H1 (cell line): ENCODE results near the gene DMBX1. TPM values are rescaled to one million over a fixed set of nuclear protein-coding genes. Genes with fewer than 3 reads are reported as not detected.

Source experiments
- CTCF ChIA-PET: fragments of 300-600 bp; sonication (Branson Sonifier 250); formaldehyde crosslinking; loops from one replicate; lab custom pipeline; 2021; ENCODE audit not compliant: partially characterized antibody; lab: Charles Lee
- POLR2A ChIA-PET: fragments of 300-600 bp; sonication (Branson Sonifier 250); formaldehyde crosslinking; loops from one replicate; lab custom pipeline; 2021; ENCODE audit warnings: inconsistent platforms; ENCODE audit not compliant: partially characterized antibody; lab: Charles Lee
- DNase-seq, 2 experiments: peaks; one replicate each; pipeline versions ENCODE4 v3.0.0 to v3.0.0-alpha.2; 2010 to 2022; ENCODE audit warnings: low spot score in 2 of 2, low read depth in 1 of 2, mixed read lengths in 1 of 2
- FAIRE-seq: peaks from 2 replicates; lab custom pipeline; 2011; peaks lifted over from hg19 to GRCh38; lab: Jason Lieb, UNC
- H2AFZ ChIP-seq: 2 replicates; pipeline ENCODE4 v1.8.1; 2012; ENCODE audit warnings: low read length, inconsistent platforms
- H2AK5ac ChIP-seq: 2 replicates; pipeline ENCODE4 v1.6.1; 2013; ENCODE audit warnings: low read depth, low read length
- H2BK120ac ChIP-seq: replicated peaks from 2 replicates; pipeline ENCODE3; 2013; ENCODE audit warnings: low read depth, low read length, inconsistent platforms
- H2BK12ac ChIP-seq: 2 replicates; pipeline ENCODE4 v1.6.1; 2013; ENCODE audit warnings: low read depth, low read length
- H2BK15ac ChIP-seq: 2 replicates; pipeline ENCODE4 v1.6.1; 2013; ENCODE audit warnings: low read length
- H2BK20ac ChIP-seq: 2 replicates; pipeline ENCODE4 v1.6.1; 2013; ENCODE audit warnings: low read length
- H2BK5ac ChIP-seq: 2 replicates; pipeline ENCODE4 v1.6.1; 2013; ENCODE audit warnings: low read depth, low read length
- H3K14ac ChIP-seq: 2 replicates; pipeline ENCODE4 v1.6.1; 2013; ENCODE audit warnings: inconsistent platforms; ENCODE audit not compliant: insufficient read length
- H3K18ac ChIP-seq: 2 replicates; pipeline ENCODE4 v1.6.1; 2013; ENCODE audit warnings: low read length; ENCODE audit errors: extremely low read depth
- H3K23ac ChIP-seq: 2 replicates; pipeline ENCODE4 v1.6.1; 2013; ENCODE audit warnings: inconsistent platforms; ENCODE audit not compliant: insufficient read length
- H3K23me2 ChIP-seq: 2 replicates; pipeline ENCODE4 v1.6.1; 2013; ENCODE audit warnings: low read depth, low read length
- H3K27ac ChIP-seq: 2 replicates; pipeline ENCODE4 v1.6.1; 2011; ENCODE audit warnings: low read depth, low read length, inconsistent platforms
- H3K27me3 ChIP-seq, 4 experiments: replicated peaks in 1 of 4; 1 replicate in 1 of 4; 2 replicates in 3 of 4; pipeline versions ENCODE4 v1.6.1 to v1.8.1; 2011 to 2013; ENCODE audit warnings: low read length in 3 of 4, mild to moderate bottlenecking in 3 of 4, inconsistent platforms in 2 of 4, mixed read lengths in 2 of 4, moderate library complexity in 1 of 4; ENCODE audit not compliant: control insufficient read depth in 3 of 4, insufficient read depth in 3 of 4; ENCODE audit errors: extremely low read depth in 1 of 4
- H3K36me3 ChIP-seq, 4 experiments: 2 replicates each; pipeline versions ENCODE4 v1.6.1 to v1.8.1; 2011 to 2013; ENCODE audit warnings: mild to moderate bottlenecking in 4 of 4, low read length in 3 of 4, moderate library complexity in 2 of 4, control low read depth in 1 of 4, inconsistent platforms in 1 of 4; ENCODE audit not compliant: insufficient read depth in 4 of 4, control insufficient read depth in 2 of 4
- H3K4ac ChIP-seq: replicated peaks from 2 replicates; pipeline ENCODE3; 2013; ENCODE audit warnings: low read length, low read depth, mixed read lengths, inconsistent platforms; ENCODE audit not compliant: insufficient read length
- H3K4me1 ChIP-seq, 4 experiments: replicated peaks in 1 of 4; 1 replicate in 1 of 4; 2 replicates in 3 of 4; pipeline versions ENCODE4 v1.6.1 to v1.8.1; 2011 to 2013; ENCODE audit warnings: low read length in 3 of 4, inconsistent platforms in 2 of 4, mixed read lengths in 1 of 4; ENCODE audit not compliant: insufficient read depth in 4 of 4, control insufficient read depth in 3 of 4
- H3K4me2 ChIP-seq, 2 experiments: 2 replicates each; pipeline versions ENCODE4 v1.6.1 to v1.8.1; 2011 to 2013; ENCODE audit warnings: low read depth in 2 of 2, low read length in 2 of 2, control low read depth in 1 of 2, inconsistent platforms in 1 of 2, mild to moderate bottlenecking in 1 of 2; ENCODE audit not compliant: insufficient read depth in 1 of 2
- H3K4me3 ChIP-seq, 4 experiments: fragments of 200-600, 300-600 bp in 1 of 4; sonication (generic), shearing (Covaris generic), sonication (Bioruptor Twin) in 1 of 4; 2 replicates each; pipeline versions ENCODE4 v1.5.1 to v1.8.1; 2011 to 2016; ENCODE audit warnings: low read length in 4 of 4, low read depth in 3 of 4, control low read depth in 2 of 4, inconsistent platforms in 2 of 4, mild to moderate bottlenecking in 2 of 4, mixed read lengths in 1 of 4, moderate library complexity in 1 of 4; ENCODE audit not compliant: insufficient read depth in 2 of 4; ENCODE audit errors: extremely low read depth in 1 of 4
- H3K56ac ChIP-seq: replicated peaks from 2 replicates; pipeline ENCODE3; 2013; ENCODE audit warnings: low read depth, mild to moderate bottlenecking, mixed read lengths, low read length, inconsistent platforms; ENCODE audit not compliant: insufficient read length
- H3K79me1 ChIP-seq: 2 replicates; pipeline ENCODE4 v1.6.1; 2013; ENCODE audit warnings: low read depth, low read length, control low read depth
- H3K79me2 ChIP-seq, 2 experiments: 2 replicates each; pipeline versions ENCODE4 v1.6.1 to v1.8.1; 2012 to 2013; ENCODE audit warnings: low read length in 2 of 2, mild to moderate bottlenecking in 2 of 2, inconsistent platforms in 1 of 2; ENCODE audit not compliant: insufficient read depth in 2 of 2, control insufficient read depth in 1 of 2
- H3K9ac ChIP-seq, 4 experiments: replicated peaks in 1 of 4; 1 replicate in 1 of 4; 2 replicates in 3 of 4; pipeline versions ENCODE4 v1.6.1 to v1.8.1; 2011 to 2013; ENCODE audit warnings: low read depth in 3 of 4, low read length in 3 of 4, control low read depth in 2 of 4, mild to moderate bottlenecking in 2 of 4, moderate library complexity in 2 of 4, inconsistent platforms in 1 of 4; ENCODE audit errors: extremely low read depth in 1 of 4
- H3K9me3 ChIP-seq, 2 experiments: 2 replicates each; pipeline versions ENCODE4 v1.6.1 to v1.8.1; 2012 to 2013; ENCODE audit warnings: mild to moderate bottlenecking in 2 of 2, moderate library complexity in 2 of 2, control low read depth in 1 of 2, inconsistent platforms in 1 of 2, low read depth in 1 of 2, low read length in 1 of 2, mixed read lengths in 1 of 2; ENCODE audit not compliant: insufficient read depth in 2 of 2
- H4K20me1 ChIP-seq, 2 experiments: replicated peaks in 1 of 2; 2 replicates each; pipeline versions ENCODE3 to v1.8.1; 2011 to 2013; ENCODE audit warnings: inconsistent platforms in 2 of 2, low read length in 2 of 2, mild to moderate bottlenecking in 1 of 2; ENCODE audit not compliant: insufficient read depth in 2 of 2, control insufficient read depth in 1 of 2
- H4K5ac ChIP-seq: 2 replicates; pipeline ENCODE4 v1.6.1; 2013; ENCODE audit warnings: low read length, low read depth, mixed read lengths, inconsistent platforms; ENCODE audit not compliant: insufficient read length
- H4K8ac ChIP-seq: 2 replicates; pipeline ENCODE4 v1.8.0; 2013; ENCODE audit warnings: mild to moderate bottlenecking, moderate library complexity, low read length, inconsistent platforms; ENCODE audit not compliant: insufficient read depth; ENCODE audit errors: extremely low read depth
- H4K91ac ChIP-seq: replicated peaks from 2 replicates; pipeline ENCODE3; 2013; ENCODE audit warnings: low read length, mixed read lengths, inconsistent platforms; ENCODE audit not compliant: insufficient read length
- BRCA1 ChIP-seq: IDR thresholded peaks from 2 replicates; pipeline ENCODE4 v1.6.1; 2012; ENCODE audit warnings: low read depth, low read length, improper control_type of control experiment
- CBX8 ChIP-seq: fragments of 300-800, 300-1000 bp; sonication (generic); IDR thresholded peaks from 2 replicates; pipeline ENCODE4 v1.7.1; 2016; ENCODE audit warnings: low read depth, low read length, borderline replicate concordance
- CTBP2 ChIP-seq: IDR thresholded peaks from 2 replicates; pipeline ENCODE4 v1.7.0; 2011; ENCODE audit warnings: borderline replicate concordance, mild to moderate bottlenecking, moderate library complexity, mixed read lengths, low read length; ENCODE audit not compliant: insufficient read depth, insufficient read length
- GABPA ChIP-seq: IDR thresholded peaks from 2 replicates; pipeline ENCODE4 v1.6.1; 2011; ENCODE audit warnings: mild to moderate bottlenecking, low read length, moderate library complexity, borderline replicate concordance; ENCODE audit not compliant: insufficient read depth
- JUND ChIP-seq: IDR thresholded peaks from 2 replicates; pipeline ENCODE4 v1.6.1; 2011; ENCODE audit warnings: mild to moderate bottlenecking, improper control_type of control experiment, low read length
- RNF2 ChIP-seq: fragments of 200-900, 300-1000 bp; sonication (generic); IDR thresholded peaks from 2 replicates; pipeline ENCODE4 v1.7.1; 2016; ENCODE audit warnings: borderline replicate concordance, low read depth, mild to moderate bottlenecking, antibody characterized with exemption, low read length; ENCODE audit not compliant: poor library complexity, severe bottlenecking; ENCODE audit errors: missing control alignments
- SUZ12 ChIP-seq: fragments of 200-600 bp; sonication (generic); IDR thresholded peaks from 2 replicates; pipeline ENCODE4 v1.6.1; 2012; ENCODE audit warnings: mild to moderate bottlenecking, inconsistent platforms, low read length, moderate library complexity, mixed read lengths
- TAF1 ChIP-seq: IDR thresholded peaks from 2 replicates; pipeline ENCODE4 v1.6.1; 2011; ENCODE audit warnings: mild to moderate bottlenecking, low read depth, low read length
- TBP ChIP-seq: IDR thresholded peaks from 2 replicates; pipeline ENCODE4 v1.6.1; 2011; ENCODE audit warnings: low read depth, low read length, improper control_type of control experiment
- TEAD4 ChIP-seq: IDR thresholded peaks from 2 replicates; pipeline ENCODE4 v1.6.1; 2012; ENCODE audit warnings: low read depth, low read length, inconsistent platforms, mixed read lengths
- whole genome bisulfite sequencing, 2 experiments: shearing (Covaris generic) in 1 of 2; methylation state at CpG; one replicate each; pipeline versions ENCODE4 v1.1.6 to v1.1.7; 2013 to 2015; ENCODE audit warnings: low lambda C conversion rate in 2 of 2, mixed read lengths in 2 of 2, inconsistent platforms in 1 of 2, low coverage in 1 of 2, missing lambda C conversion rate in 1 of 2; ENCODE audit not compliant: insufficient replicate concordance in 2 of 2, insufficient coverage in 1 of 2, insufficient read length in 1 of 2; ENCODE audit errors: extremely low coverage in 1 of 2, missing lambda C conversion rate in 1 of 2; 5-methylcytosine and 5-hydroxymethylcytosine counted together
- polyA plus RNA-seq, 7 experiments: library from polyadenylated mRNA; depleted of rRNA in 3 of 7; stranded (reverse) in 5 of 7; unstranded in 2 of 7; fragments of >200 nt in 5 of 7; fragments of 200-250 nt in 2 of 7; gene quantifications; 1 replicate in 5 of 7; 2 replicates in 1 of 7; 4 replicates in 1 of 7; pipeline versions ENCODE4 v1.2.1 to v1.2.3, GENCODE V29; 2011 to 2013; ENCODE audit warnings: missing spikeins in 2 of 7, mixed read lengths in 2 of 7
- total RNA-seq: library from RNA; stranded (reverse); fragmentation: NEBNext Ultra II Directional; extraction: Animal tissue kit (Norgen Biotek cat#: 25700); gene quantifications from 2 replicates; pipeline ENCODE4 v1.2.1, GENCODE V29; 2021

DMBX1 gene
- total and polyA plus RNA-seq, 2 of the 8 experiments (the other 6 are each of a cell fraction or from before 2014, with no cell fraction given) = 0.23 to 0.30 TPM

GRCh38 chr1:46486432-46487015 lies 3.1 kb upstream of the DMBX1 start:
- CTCF ChIA-PET = interaction anchor here (1.0 to 35.6 kb wide), 15 partner anchors 9 to 73 kb away, joined by 4 to 1068 read pairs (median 10); partner anchors contain the start of gene KNCN
- H3K4me1 ChIP-seq = peaks cover 6 to 30% (median 25%) of the 10 kb centered on the region in 4 experiments
- WGBS, 2 experiments = 61% methylated on average over 8 of the region's 8 CpGs; no CpG with 5 or more reads in 1 of the 2 experiments

More at GRCh38 chr1:46486432-46487015, 3.1 kb upstream of the DMBX1 start:
- H3K4me2 ChIP-seq = peak overlapping the region; percentile 59 to 64; a peak in 2 of 4 replicates
- no peak overlapping the region for H2AK5ac ChIP-seq
- no peak overlapping the region for H4K5ac ChIP-seq
- no peak overlapping the region for H2BK5ac ChIP-seq
- no peak overlapping the region for H2AFZ ChIP-seq
- no peak overlapping the region for H2BK20ac ChIP-seq
- H3K36me3 ChIP-seq = no peaks in the 10 kb centered on the region; a peak in 1 of 8 replicates
- no peaks in the 10 kb centered on the region for H3K79me2 ChIP-seq
- POLR2A ChIA-PET = interaction anchor here (1.2 to 2.5 kb wide), 4 partner anchors 27 to 42 kb away, joined by 3 to 9 read pairs (median 4); no protein-coding TSS in a partner anchor
- FAIRE-seq = no peak
- no peak overlapping the region for H3K14ac ChIP-seq
- H3K9me3 ChIP-seq = no peaks in the 10 kb centered on the region
- H3K23me2 ChIP-seq = peaks cover 14% of the 10 kb centered on the region; the same call in 1 of the 2 replicates
- H4K20me1 ChIP-seq = peaks cover 4 to 18% of the 10 kb centered on the region in 2 experiments
- H2BK12ac ChIP-seq = no peak overlapping the region
- H2BK15ac ChIP-seq = 0 out of 2 replicates have a peak overlapping the region, but pooled peaks have one; percentile 88
- no peak overlapping the region for H3K56ac ChIP-seq
- TF ChIP-seq JUND (no peak), TAF1 (no peak), TEAD4 (no peak), GABPA (no peak), CBX8 (0 out of 2 replicates have a peak, but pooled peaks have one; percentile 83), BRCA1 (no peak), TBP (no peak), CTBP2 (no peak), RNF2 (peak; percentile 7), SUZ12 (peak; percentile 2; the same call in 1 of the 2 replicates)
- TF ChIP-seq, all 59 proteins: peak for 3
- H4K8ac ChIP-seq = no peak overlapping the region
- H3K27ac ChIP-seq = no peak overlapping the region
- 0 out of 2 replicates have a peak overlapping the region, but pooled peaks have one; percentile 36 for H3K18ac ChIP-seq
- no peak overlapping the region for H2BK120ac ChIP-seq
- H3K27me3 ChIP-seq = peaks cover 73 to 100% (median 93%) of the 10 kb centered on the region in 4 experiments
- no peak overlapping the region for H3K23ac ChIP-seq
- no peak overlapping the region for H3K9ac ChIP-seq
- no peak overlapping the region for H3K4me3 ChIP-seq
- no peak overlapping the region for H4K91ac ChIP-seq
- peak overlapping the region; percentile 66 for H3K4ac ChIP-seq
- no peak for DNase-seq
- H3K79me1 ChIP-seq = no peaks in the 10 kb centered on the region
